ENCODE results near the gene KLHL22.

Gene KLHL22

GRCh38 chr22:20435436-20436306 is 59.9 kb downstream of the KLHL22 start:
- H3K23ac ChIP-seq (ENCODE audit: low read length), result no peak overlapping the region
- no peak overlapping the region for H2BK120ac ChIP-seq (ENCODE audit: insufficient read depth, low read length, poor library complexity)
- no peak overlapping the region for H3K4ac ChIP-seq (ENCODE audit: low read depth, low read length)
- H3K27me3 ChIP-seq (ENCODE audit: insufficient read depth, low read length), result peaks cover 18% of the 10 kb centered on the region
- H3K79me1 ChIP-seq (ENCODE audit: low read length), result peaks cover 22% of the 10 kb centered on the region
- H2BK5ac ChIP-seq (ENCODE audit: low read depth, low read length, poor library complexity), result no peak overlapping the region
- peak overlapping the region; percentile 50 for H3K18ac ChIP-seq (ENCODE audit: low read length)
- peaks cover 8% of the 10 kb centered on the region for H3K9me3 ChIP-seq (ENCODE audit: insufficient read depth, low read depth, low read length)
- peak overlapping the region; percentile 71 for H2AK5ac ChIP-seq (ENCODE audit: low read length)
- no peak for DNase-seq
- H4K91ac ChIP-seq (ENCODE audit: low read depth, low read length), result peak overlapping the region; percentile 45
- peaks cover 13% of the 10 kb centered on the region for H3K79me2 ChIP-seq (ENCODE audit: control insufficient read depth, insufficient read depth, low read length, poor library complexity)
- H3K14ac ChIP-seq (ENCODE audit: low read length), result peak overlapping the region; percentile 33
- peak overlapping the region; percentile 26 for H4K8ac ChIP-seq (ENCODE audit: low read depth, low read length)
- H4K12ac ChIP-seq (ENCODE audit: low read depth, low read length), result peak overlapping the region; percentile 20
- WGBS (ENCODE audit: extremely low coverage, insufficient coverage, insufficient read length), result no CpG with 5 or more reads among the region's 11 CpGs
- no peak overlapping the region for H3K27ac ChIP-seq (ENCODE audit: low read depth, low read length)
- H2BK12ac ChIP-seq (ENCODE audit: low read length), result no peak overlapping the region
- peaks cover 14 to 32% of the 10 kb centered on the region in 2 experiments for H3K4me1 ChIP-seq (ENCODE audit: control insufficient read depth in 1 of 2, insufficient read depth in 2 of 2, low read length in 2 of 2)
- no peak overlapping the region for H2AFZ ChIP-seq (ENCODE audit: insufficient read depth, low read length, poor library complexity)
- H3K4me3 ChIP-seq (ENCODE audit: low read depth, low read length), result peak overlapping the region; percentile 27
- peaks cover under 1 to 5% of the 10 kb centered on the region in 2 experiments for H3K36me3 ChIP-seq (ENCODE audit: control insufficient read depth in 1 of 2, insufficient read depth in 2 of 2, low read length in 2 of 2)
- H3K9ac ChIP-seq (ENCODE audit: low read length), result no peak overlapping the region
- H3K4me2 ChIP-seq (ENCODE audit: low read length), result peak overlapping the region; percentile 77

- no peak overlapping the region for H4K8ac ChIP-seq (ENCODE audit: low read depth, low read length)
- no CpG with 5 or more reads among the region's 3 CpGs for WGBS (ENCODE audit: extremely low coverage, insufficient coverage, insufficient read length)
Observed at GRCh38 chr22:20434773-20435172, 60.8 kb downstream of the KLHL22 start.

GRCh38 chr22:20434264-20434751 is 61.3 kb downstream of the KLHL22 start:
- Histone ChIP-seq H4K12ac (ENCODE audit: low read depth, low read length) (no peak overlapping the region), H3K9me3 (ENCODE audit: insufficient read depth, low read depth, low read length) (peaks cover 11% of the 10 kb centered on the region), H3K36me3 (ENCODE audit: control insufficient read depth in 1 of 2, insufficient read depth in 2 of 2, low read length in 2 of 2) (peaks cover 11 to 17% of the 10 kb centered on the region in 2 experiments), H3K27ac (ENCODE audit: low read depth, low read length) (no peak overlapping the region), H4K8ac (ENCODE audit: low read depth, low read length) (no peak overlapping the region), H3K4me3 (ENCODE audit: low read depth, low read length) (no peak overlapping the region), H2BK5ac (ENCODE audit: low read depth, low read length, poor library complexity) (no peak overlapping the region), H3K23ac (ENCODE audit: low read length) (no peak overlapping the region), H2AFZ (ENCODE audit: insufficient read depth, low read length, poor library complexity) (no peak overlapping the region), H3K14ac (ENCODE audit: low read length) (no peak overlapping the region), H3K4me1 (ENCODE audit: control insufficient read depth in 1 of 2, insufficient read depth in 2 of 2, low read length in 2 of 2) (peaks cover 14 to 37% of the 10 kb centered on the region in 2 experiments), H2BK12ac (ENCODE audit: low read length) (no peak overlapping the region), H3K9ac (ENCODE audit: low read length) (no peak overlapping the region), H2BK120ac (ENCODE audit: insufficient read depth, low read length, poor library complexity) (no peak overlapping the region), H3K4ac (ENCODE audit: low read depth, low read length) (no peak overlapping the region), H3K79me2 (ENCODE audit: control insufficient read depth, insufficient read depth, low read length, poor library complexity) (peaks cover 13% of the 10 kb centered on the region), H3K18ac (ENCODE audit: low read length) (no peak overlapping the region), H3K79me1 (ENCODE audit: low read length) (peaks cover 22% of the 10 kb centered on the region), H3K4me2 (ENCODE audit: low read length) (no peak overlapping the region), H4K91ac (ENCODE audit: low read depth, low read length) (no peak overlapping the region), H2AK5ac (ENCODE audit: low read length) (no peak overlapping the region), H3K27me3 (ENCODE audit: insufficient read depth, low read length) (peaks cover 22% of the 10 kb centered on the region)
- no peak for DNase-seq
- WGBS (ENCODE audit: extremely low coverage, insufficient coverage, insufficient read length), result no CpG with 5 or more reads among the region's 12 CpGs

More at GRCh38 chr22:20434773-20435172, 60.8 kb downstream of the KLHL22 start:
- Histone ChIP-seq H3K4ac (ENCODE audit: low read depth, low read length) (no peak overlapping the region), H2BK12ac (ENCODE audit: low read length) (no peak overlapping the region), H2AFZ (ENCODE audit: insufficient read depth, low read length, poor library complexity) (no peak overlapping the region), H3K4me1 (ENCODE audit: control insufficient read depth in 1 of 2, insufficient read depth in 2 of 2, low read length in 2 of 2) (peaks cover 14 to 34% of the 10 kb centered on the region in 2 experiments), H2AK5ac (ENCODE audit: low read length) (no peak overlapping the region), H2BK5ac (ENCODE audit: low read depth, low read length, poor library complexity) (no peak overlapping the region), H3K36me3 (ENCODE audit: control insufficient read depth in 1 of 2, insufficient read depth in 2 of 2, low read length in 2 of 2) (peaks cover 7 to 13% of the 10 kb centered on the region in 2 experiments), H4K91ac (ENCODE audit: low read depth, low read length) (no peak overlapping the region), H3K18ac (ENCODE audit: low read length) (no peak overlapping the region), H3K4me3 (ENCODE audit: low read depth, low read length) (no peak overlapping the region), H2BK120ac (ENCODE audit: insufficient read depth, low read length, poor library complexity) (no peak overlapping the region), H3K27me3 (ENCODE audit: insufficient read depth, low read length) (peaks cover 22% of the 10 kb centered on the region), H3K79me1 (ENCODE audit: low read length) (peaks cover 22% of the 10 kb centered on the region), H4K12ac (ENCODE audit: low read depth, low read length) (no peak overlapping the region), H3K14ac (ENCODE audit: low read length) (no peak overlapping the region), H3K4me2 (ENCODE audit: low read length) (no peak overlapping the region), H3K9ac (ENCODE audit: low read length) (no peak overlapping the region), H3K27ac (ENCODE audit: low read depth, low read length) (no peak overlapping the region), H3K9me3 (ENCODE audit: insufficient read depth, low read depth, low read length) (peaks cover 10% of the 10 kb centered on the region), H3K23ac (ENCODE audit: low read length) (no peak overlapping the region), H3K79me2 (ENCODE audit: control insufficient read depth, insufficient read depth, low read length, poor library complexity) (peaks cover 13% of the 10 kb centered on the region)
- DNase-seq, result no peak

- peaks cover 15 to 21% of the 10 kb centered on the region in 2 experiments for H3K36me3 ChIP-seq (ENCODE audit: control insufficient read depth in 1 of 2, insufficient read depth in 2 of 2, low read length in 2 of 2)
- H3K4me3 ChIP-seq (ENCODE audit: low read depth, low read length), result no peak overlapping the region
- H2AFZ ChIP-seq (ENCODE audit: insufficient read depth, low read length, poor library complexity), result no peak overlapping the region
- H3K18ac ChIP-seq (ENCODE audit: low read length), result no peak overlapping the region
- H3K27me3 ChIP-seq (ENCODE audit: insufficient read depth, low read length), result peaks cover 22% of the 10 kb centered on the region
- H3K79me1 ChIP-seq (ENCODE audit: low read length), result peaks cover 22% of the 10 kb centered on the region
- H3K9ac ChIP-seq (ENCODE audit: low read length), result no peak overlapping the region
- no peak overlapping the region for H4K8ac ChIP-seq (ENCODE audit: low read depth, low read length)
- peaks cover 13% of the 10 kb centered on the region for H3K79me2 ChIP-seq (ENCODE audit: control insufficient read depth, insufficient read depth, low read length, poor library complexity)
- no CpG with 5 or more reads among the region's 4 CpGs for WGBS (ENCODE audit: extremely low coverage, insufficient coverage, insufficient read length)
- no peak overlapping the region for H3K23ac ChIP-seq (ENCODE audit: low read length)
- H3K14ac ChIP-seq (ENCODE audit: low read length), result no peak overlapping the region
- peaks cover 14% of the 10 kb centered on the region for H3K9me3 ChIP-seq (ENCODE audit: insufficient read depth, low read depth, low read length)
- H3K4ac ChIP-seq (ENCODE audit: low read depth, low read length), result no peak overlapping the region
- no peak for DNase-seq
- H3K27ac ChIP-seq (ENCODE audit: low read depth, low read length), result no peak overlapping the region
- H2BK120ac ChIP-seq (ENCODE audit: insufficient read depth, low read length, poor library complexity), result no peak overlapping the region
- no peak overlapping the region for H3K4me2 ChIP-seq (ENCODE audit: low read length)
- no peak overlapping the region for H2BK5ac ChIP-seq (ENCODE audit: low read depth, low read length, poor library complexity)
- no peak overlapping the region for H4K91ac ChIP-seq (ENCODE audit: low read depth, low read length)
- H2AK5ac ChIP-seq (ENCODE audit: low read length), result no peak overlapping the region
- no peak overlapping the region for H4K12ac ChIP-seq (ENCODE audit: low read depth, low read length)
- peaks cover 14 to 35% of the 10 kb centered on the region in 2 experiments for H3K4me1 ChIP-seq (ENCODE audit: control insufficient read depth in 1 of 2, insufficient read depth in 2 of 2, low read length in 2 of 2)
- no peak overlapping the region for H2BK12ac ChIP-seq (ENCODE audit: low read length)
Observed at GRCh38 chr22:20433686-20434241, 61.8 kb downstream of the KLHL22 start.

Data from trophoblast cell (in vitro differentiated cells and primary cell).